HG03139 (cell line): Measurements from ENCODE around the gene C6orf52.
"Not testable (repeated sequence)": the region's sequence is repeated elsewhere in the genome, so short reads cannot be mapped to it uniquely, and the experiment has no call there.

ENCODE experiments used
- ATAC-seq: cut with Tn5 transposase; IDR thresholded peaks from one replicate; pipeline ENCODE4 v1.9.1; 2021; ENCODE audit not compliant: unreplicated experiment

C6orf52 gene

GRCh38 chr6:10694302-10695085, at the start of gene C6orf52, which contains the start of gene PAK1IP1:
TSS of gene C6orf52 (minus strand) at chr6:10694616. CDS start at chr6:10687550, 7,066 bp downstream.
TSS of gene PAK1IP1 (plus strand) at chr6:10694972. CDS start at chr6:10694986, 14 bp downstream.
- ATAC-seq, result peak; percentile 98

GRCh38 chr6:10743515-10743914, 49.1 kb upstream of the C6orf52 start:
- no peak for ATAC-seq

GRCh38 chr6:10742251-10742650, 47.8 kb upstream of the C6orf52 start:
- no peak for ATAC-seq

- not testable (repeated sequence) for ATAC-seq
Observed at GRCh38 chr6:10741643-10742042, 47.2 kb upstream of the C6orf52 start.

GRCh38 chr6:10740061-10740460, 45.6 kb upstream of the C6orf52 start:
- ATAC-seq, result no peak

GRCh38 chr6:10736731-10737130, 42.3 kb upstream of the C6orf52 start:
- ATAC-seq, result no peak

- ATAC-seq, result no peak
Observed at GRCh38 chr6:10733863-10734262, 39.4 kb upstream of the C6orf52 start.

GRCh38 chr6:10733151-10733715, 38.8 kb upstream of the C6orf52 start:
- no peak for ATAC-seq

- no peak for ATAC-seq
Observed at GRCh38 chr6:10730254-10730653, 35.8 kb upstream of the C6orf52 start.

- ATAC-seq, result no peak
Observed at GRCh38 chr6:10725716-10726115, 31.3 kb upstream of the C6orf52 start.

- ATAC-seq, result no peak
Observed at GRCh38 chr6:10725044-10725443, 30.6 kb upstream of the C6orf52 start.

- no peak for ATAC-seq
Observed at GRCh38 chr6:10723567-10723881, 29.1 kb upstream of the C6orf52 start.

- ATAC-seq, result peak; percentile 92
Observed at GRCh38 chr6:10722820-10723566, 28.6 kb upstream of the C6orf52 start, which contains the start of gene TMEM14C. TSS of gene TMEM14C (plus strand) at chr6:10723070. CDS start at chr6:10724614, 1,544 bp downstream.

GRCh38 chr6:10722570-10722819, 28.1 kb upstream of the C6orf52 start:
- no peak for ATAC-seq

GRCh38 chr6:10721850-10722569, 27.6 kb upstream of the C6orf52 start:
- no peak for ATAC-seq

GRCh38 chr6:10720960-10721849, 26.8 kb upstream of the C6orf52 start:
- not testable (repeated sequence) for ATAC-seq

GRCh38 chr6:10720265-10720959, 26.0 kb upstream of the C6orf52 start:
- no peak for ATAC-seq

GRCh38 chr6:10719964-10720264, 25.5 kb upstream of the C6orf52 start:
- ATAC-seq, result no peak

GRCh38 chr6:10719296-10719963, 25.0 kb upstream of the C6orf52 start:
- ATAC-seq, result no peak
